K562 (cell line): ENCODE results near the gene ANKRD11. TPM values are rescaled to one million over a fixed set of nuclear protein-coding genes. Genes with fewer than 3 reads are reported as not detected.

Experiments used
- DACH1 ChIP-seq: fragments of 450-650 bp; IDR thresholded peaks from 2 replicates; pipeline ENCODE4 v1.6.1; 2018; ENCODE audit not compliant: partially characterized antibody
- ELF1 ChIP-seq: fragments of 200-800 bp; sonication (Bioruptor generic); IDR thresholded peaks from 2 replicates; pipeline ENCODE4 v1.6.1; 2016; ENCODE audit warnings: missing genetic modification characterization, missing compliant biosample characterization
- ERF ChIP-seq: fragments of 450-650 bp; formaldehyde crosslinking; IDR thresholded peaks from 2 replicates; pipeline ENCODE4 v1.4.0; 2020; ENCODE audit warnings: mild to moderate bottlenecking, mixed read lengths
- HDAC3 ChIP-seq: fragments of 450-650 bp; IDR thresholded peaks from 2 replicates; pipeline ENCODE4 v1.6.1; 2018; ENCODE audit warnings: borderline replicate concordance, mild to moderate bottlenecking, moderate library complexity; ENCODE audit not compliant: partially characterized antibody
- HLTF ChIP-seq: fragments of 450-650 bp; IDR thresholded peaks from 2 replicates; pipeline ENCODE4 v1.6.1; 2016
- NBN ChIP-seq: fragments of 450-650 bp; IDR thresholded peaks from 2 replicates; pipeline ENCODE4 v1.6.1; 2016; ENCODE audit warnings: low read depth, mild to moderate bottlenecking
- NRF1 ChIP-seq, 2 experiments: fragments of 450-650 bp; IDR thresholded peaks in 1 of 2; conservative IDR thresholded peaks in 1 of 2; 2 replicates each; pipeline ENCODE4 v1.6.1; 2014; ENCODE audit warnings: mild to moderate bottlenecking in 2 of 2
- PTBP1 ChIP-seq: fragments of 200-400 bp; formaldehyde crosslinking; IDR thresholded peaks from 2 replicates; pipeline ENCODE4 v1.6.1; 2017; ENCODE audit warnings: low read depth, low read length
- SREBF2 ChIP-seq: sonication (generic); formaldehyde crosslinking; IDR thresholded peaks from 2 replicates; pipeline ENCODE4 v1.4.0; 2020; ENCODE audit warnings: mild to moderate bottlenecking, missing genetic modification reagents
- TBL1XR1 ChIP-seq, 2 experiments: IDR thresholded peaks; 2 replicates each; pipeline ENCODE4 v1.6.1; 2012; ENCODE audit warnings: improper control_type of control experiment in 2 of 2, low read length in 2 of 2, mild to moderate bottlenecking in 1 of 2
- YY1 ChIP-seq, 3 experiments: IDR thresholded peaks; 2 replicates each; pipeline ENCODE4 v1.6.1; 2011; ENCODE audit warnings: low read length in 2 of 3, mild to moderate bottlenecking in 2 of 3, moderate library complexity in 2 of 3, borderline replicate concordance in 1 of 3, control low read depth in 1 of 3, low read depth in 1 of 3; ENCODE audit not compliant: insufficient read depth in 3 of 3, insufficient replicate concordance in 2 of 3, control insufficient read depth in 1 of 3, insufficient read length in 1 of 3; ENCODE audit errors: extremely low read depth in 1 of 3
- ZNF347 ChIP-seq: fragments of 450-650 bp; formaldehyde crosslinking; IDR thresholded peaks from 2 replicates; pipeline ENCODE4 v1.4.0; 2020; ENCODE audit warnings: low read depth, mild to moderate bottlenecking, moderate library complexity
- ZNF551 ChIP-seq: fragments of 250-450 bp; sonication (Bioruptor Pico); IDR thresholded peaks from 2 replicates; pipeline ENCODE4 v1.5.0; 2021; ENCODE audit warnings: mild to moderate bottlenecking, moderate library complexity
- ZNF57 ChIP-seq: fragments of 450-650 bp; formaldehyde crosslinking; IDR thresholded peaks from 2 replicates; pipeline ENCODE4 v1.4.0; 2020; ENCODE audit warnings: mild to moderate bottlenecking, moderate library complexity
- ZNF785 ChIP-seq: fragments of 250-450 bp; sonication (Bioruptor Pico); IDR thresholded peaks from 2 replicates; pipeline ENCODE4 v1.4.0; 2020; ENCODE audit warnings: mild to moderate bottlenecking
- polyA plus RNA-seq, 8 experiments: library from polyadenylated mRNA; depleted of rRNA in 4 of 8; stranded (reverse) in 5 of 8; unstranded in 3 of 8; fragments of >200 nt; fragmentation: Nextera tagmentation in 2 of 8; fragmentation: Illumina TruSeq in 1 of 8; extraction: Ambion mirVana in 2 of 8; extraction: Trizol in 1 of 8; gene quantifications; 2 replicates each; pipeline versions ENCODE4 v1.2.1 to v1.2.3, GENCODE V29; 2011 to 2014; ENCODE audit warnings: inconsistent platforms in 1 of 8, missing spikeins in 1 of 8
- total RNA-seq, 7 experiments: library from RNA; depleted of rRNA in 6 of 7; stranded (reverse); fragments of >200 nt in 6 of 7; fragmentation: Illumina TruSeq in 2 of 7; extraction: Trizol in 2 of 7; gene quantifications; 2 replicates each; pipeline versions ENCODE4 v1.2.1 to v1.2.3, GENCODE V29; 2011 to 2021; ENCODE audit warnings: low replicate concordance in 1 of 7
- TF ChIP-seq, protein P1 (sequence below): fragments of 450-650 bp; IDR thresholded peaks from 2 replicates; pipeline ENCODE4 v1.6.1; 2017; ENCODE audit warnings: antibody characterized with exemption, mild to moderate bottlenecking
- TF ChIP-seq, protein P2 (sequence below): fragments of 250-450 bp; sonication (Bioruptor Pico); IDR thresholded peaks from 2 replicates; pipeline ENCODE4 v1.8.0; 2021; ENCODE audit warnings: borderline replicate concordance, mild to moderate bottlenecking, moderate library complexity; ENCODE audit not compliant: poor library complexity, severe bottlenecking
- TF ChIP-seq, protein P3 (sequence below): fragments of 200-800 bp; sonication (Bioruptor generic); IDR thresholded peaks from 2 replicates; pipeline ENCODE4 v1.6.1; 2017; ENCODE audit warnings: missing genetic modification characterization, missing compliant biosample characterization
- TF ChIP-seq, protein P4 (sequence below): sonication (generic); formaldehyde crosslinking; IDR thresholded peaks from 2 replicates; pipeline ENCODE4 v1.8.0; 2022; ENCODE audit warnings: mild to moderate bottlenecking, missing genetic modification reagents, borderline replicate concordance

Gene ANKRD11
- total and polyA plus RNA-seq, 9 of the 15 experiments (the other 6 are each of a cell fraction or from before 2014, with no cell fraction given), result 4.7 to 126 (median 31.7) TPM

DNA sequence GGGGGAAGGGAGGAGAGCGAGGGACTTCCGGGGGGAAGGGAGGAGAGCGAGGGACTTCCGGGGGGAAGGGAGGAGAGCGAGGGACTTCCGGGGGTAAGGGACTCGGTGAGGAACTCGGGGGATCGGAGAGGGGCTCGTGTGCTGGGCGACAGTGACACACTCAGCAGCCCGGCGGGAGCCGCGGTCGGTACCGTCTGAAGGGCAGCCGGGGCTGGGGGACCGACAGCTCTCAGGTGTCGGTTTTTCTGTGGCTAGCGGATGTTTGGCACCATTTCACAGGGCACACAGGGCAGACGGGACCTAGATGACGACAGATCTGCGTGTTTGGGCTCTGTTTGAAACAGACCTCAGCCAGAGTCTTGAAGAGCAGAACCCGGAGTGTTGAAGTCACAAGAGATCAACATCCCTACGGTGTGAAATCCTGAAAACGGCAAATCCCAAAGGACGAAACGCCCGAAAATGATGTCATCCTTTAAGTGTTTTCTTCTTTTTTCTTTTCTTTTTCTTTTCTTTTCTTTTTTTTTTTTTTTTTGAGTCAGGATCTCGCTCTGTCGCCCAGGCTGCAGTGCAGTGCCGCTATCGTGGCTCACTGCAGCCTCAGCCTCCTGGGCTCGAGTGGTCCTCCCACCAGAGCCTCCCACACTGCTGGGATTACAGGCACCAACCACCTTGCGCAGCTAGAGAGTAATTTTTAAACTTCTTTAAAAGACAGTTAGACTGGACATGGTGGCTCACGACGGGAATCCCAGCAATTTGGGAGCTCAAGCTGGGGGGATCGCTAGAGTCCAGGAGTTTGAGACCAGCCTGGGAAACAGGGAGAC is 249.0 kb downstream of the ANKRD11 start (continued):
- TF ChIP-seq, protein P1, sequence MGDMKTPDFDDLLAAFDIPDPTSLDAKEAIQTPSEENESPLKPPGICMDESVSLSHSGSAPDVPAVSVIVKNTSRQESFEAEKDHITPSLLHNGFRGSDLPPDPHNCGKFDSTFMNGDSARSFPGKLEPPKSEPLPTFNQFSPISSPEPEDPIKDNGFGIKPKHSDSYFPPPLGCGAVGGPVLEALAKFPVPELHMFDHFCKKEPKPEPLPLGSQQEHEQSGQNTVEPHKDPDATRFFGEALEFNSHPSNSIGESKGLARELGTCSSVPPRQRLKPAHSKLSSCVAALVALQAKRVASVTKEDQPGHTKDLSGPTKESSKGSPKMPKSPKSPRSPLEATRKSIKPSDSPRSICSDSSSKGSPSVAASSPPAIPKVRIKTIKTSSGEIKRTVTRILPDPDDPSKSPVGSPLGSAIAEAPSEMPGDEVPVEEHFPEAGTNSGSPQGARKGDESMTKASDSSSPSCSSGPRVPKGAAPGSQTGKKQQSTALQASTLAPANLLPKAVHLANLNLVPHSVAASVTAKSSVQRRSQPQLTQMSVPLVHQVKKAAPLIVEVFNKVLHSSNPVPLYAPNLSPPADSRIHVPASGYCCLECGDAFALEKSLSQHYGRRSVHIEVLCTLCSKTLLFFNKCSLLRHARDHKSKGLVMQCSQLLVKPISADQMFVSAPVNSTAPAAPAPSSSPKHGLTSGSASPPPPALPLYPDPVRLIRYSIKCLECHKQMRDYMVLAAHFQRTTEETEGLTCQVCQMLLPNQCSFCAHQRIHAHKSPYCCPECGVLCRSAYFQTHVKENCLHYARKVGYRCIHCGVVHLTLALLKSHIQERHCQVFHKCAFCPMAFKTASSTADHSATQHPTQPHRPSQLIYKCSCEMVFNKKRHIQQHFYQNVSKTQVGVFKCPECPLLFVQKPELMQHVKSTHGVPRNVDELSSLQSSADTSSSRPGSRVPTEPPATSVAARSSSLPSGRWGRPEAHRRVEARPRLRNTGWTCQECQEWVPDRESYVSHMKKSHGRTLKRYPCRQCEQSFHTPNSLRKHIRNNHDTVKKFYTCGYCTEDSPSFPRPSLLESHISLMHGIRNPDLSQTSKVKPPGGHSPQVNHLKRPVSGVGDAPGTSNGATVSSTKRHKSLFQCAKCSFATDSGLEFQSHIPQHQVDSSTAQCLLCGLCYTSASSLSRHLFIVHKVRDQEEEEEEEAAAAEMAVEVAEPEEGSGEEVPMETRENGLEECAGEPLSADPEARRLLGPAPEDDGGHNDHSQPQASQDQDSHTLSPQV, result no peak; the same call in 1 of the 2 replicates
- TF ChIP-seq ZNF347 (CRISPR knock-in tag), result no peak
- TF ChIP-seq ERF, result 0 out of 2 replicates have a peak, but pooled peaks have one; percentile 34
- TF ChIP-seq TBL1XR1 (IDR thresholded peaks at IDR 0.05; ENCODE audit: low read length in 2 of 2), result no peak
- TF ChIP-seq NRF1 (conservative IDR thresholded peaks at IDR 0.05 in 1 of 2, IDR thresholded peaks at IDR 0.05 in 1 of 2), result peak; percentile 29 to 38; a peak in 3 of 4 replicates
- TF ChIP-seq ELF1 (tag), result peak; percentile 99
- TF ChIP-seq PTBP1, result no peak
- TF ChIP-seq NBN, result peak; percentile 60
- TF ChIP-seq, protein P2, sequence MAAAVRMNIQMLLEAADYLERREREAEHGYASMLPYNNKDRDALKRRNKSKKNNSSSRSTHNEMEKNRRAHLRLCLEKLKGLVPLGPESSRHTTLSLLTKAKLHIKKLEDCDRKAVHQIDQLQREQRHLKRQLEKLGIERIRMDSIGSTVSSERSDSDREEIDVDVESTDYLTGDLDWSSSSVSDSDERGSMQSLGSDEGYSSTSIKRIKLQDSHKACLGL (CRISPR knock-in tag), result no peak
- TF ChIP-seq ZNF785, result no peak
- 0 out of 2 replicates have a peak, but pooled peaks have one; percentile 59 for TF ChIP-seq HLTF
- TF ChIP-seq, protein P3, sequence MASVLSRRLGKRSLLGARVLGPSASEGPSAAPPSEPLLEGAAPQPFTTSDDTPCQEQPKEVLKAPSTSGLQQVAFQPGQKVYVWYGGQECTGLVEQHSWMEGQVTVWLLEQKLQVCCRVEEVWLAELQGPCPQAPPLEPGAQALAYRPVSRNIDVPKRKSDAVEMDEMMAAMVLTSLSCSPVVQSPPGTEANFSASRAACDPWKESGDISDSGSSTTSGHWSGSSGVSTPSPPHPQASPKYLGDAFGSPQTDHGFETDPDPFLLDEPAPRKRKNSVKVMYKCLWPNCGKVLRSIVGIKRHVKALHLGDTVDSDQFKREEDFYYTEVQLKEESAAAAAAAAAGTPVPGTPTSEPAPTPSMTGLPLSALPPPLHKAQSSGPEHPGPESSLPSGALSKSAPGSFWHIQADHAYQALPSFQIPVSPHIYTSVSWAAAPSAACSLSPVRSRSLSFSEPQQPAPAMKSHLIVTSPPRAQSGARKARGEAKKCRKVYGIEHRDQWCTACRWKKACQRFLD (CRISPR knock-in tag), result no peak
- no peak for TF ChIP-seq ZNF57
- TF ChIP-seq DACH1, result no peak
- peak in 1 of 3 experiments; percentile 42 for TF ChIP-seq YY1 (IDR thresholded peaks at IDR 0.05; ENCODE audit: borderline replicate concordance in 1 of 3, control insufficient read depth in 1 of 3, extremely low read depth in 1 of 3, insufficient read depth in 3 of 3, insufficient read length in 1 of 3, insufficient replicate concordance in 2 of 3, low read depth in 1 of 3, low read length in 2 of 3)
- no peak for TF ChIP-seq ZNF551 (CRISPR knock-in tag)
- no peak for TF ChIP-seq HDAC3
- no peak for TF ChIP-seq SREBF2 (CRISPR knock-in tag)
- TF ChIP-seq, protein P4, sequence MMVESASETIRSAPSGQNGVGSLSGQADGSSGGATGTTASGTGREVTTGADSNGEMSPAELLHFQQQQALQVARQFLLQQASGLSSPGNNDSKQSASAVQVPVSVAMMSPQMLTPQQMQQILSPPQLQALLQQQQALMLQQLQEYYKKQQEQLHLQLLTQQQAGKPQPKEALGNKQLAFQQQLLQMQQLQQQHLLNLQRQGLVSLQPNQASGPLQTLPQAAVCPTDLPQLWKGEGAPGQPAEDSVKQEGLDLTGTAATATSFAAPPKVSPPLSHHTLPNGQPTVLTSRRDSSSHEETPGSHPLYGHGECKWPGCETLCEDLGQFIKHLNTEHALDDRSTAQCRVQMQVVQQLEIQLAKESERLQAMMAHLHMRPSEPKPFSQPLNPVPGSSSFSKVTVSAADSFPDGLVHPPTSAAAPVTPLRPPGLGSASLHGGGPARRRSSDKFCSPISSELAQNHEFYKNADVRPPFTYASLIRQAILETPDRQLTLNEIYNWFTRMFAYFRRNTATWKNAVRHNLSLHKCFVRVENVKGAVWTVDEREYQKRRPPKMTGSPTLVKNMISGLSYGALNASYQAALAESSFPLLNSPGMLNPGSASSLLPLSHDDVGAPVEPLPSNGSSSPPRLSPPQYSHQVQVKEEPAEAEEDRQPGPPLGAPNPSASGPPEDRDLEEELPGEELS, result no peak
